Right cardiac atrium (tissue), 5 donors: ENCODE measurements around the gene PTCD2. TPM values are rescaled to one million over a fixed set of nuclear protein-coding genes. Genes with fewer than 3 reads are reported as not detected.

Experiments used
- ATAC-seq, 2 donors: fragments of 200-7000 bp; cut with Tn5 transposase; one replicate each; pipeline versions ENCODE4 v1.8.0 to v1.9.1; 2020; ENCODE audit warnings: moderate library complexity in 2 of 2, mild to moderate bottlenecking in 1 of 2
- DNase-seq, 3 donors: peaks; one replicate each; pipeline ENCODE4 v3.0.0-alpha.2; 2020
- H3K27ac ChIP-seq: one replicate; pipeline ENCODE4 v1.5.1; 2013; ENCODE audit warnings: mild to moderate bottlenecking, low read length, control low read depth, moderate library complexity
- H3K27me3 ChIP-seq: one replicate; pipeline ENCODE4 v1.6.1; 2013; ENCODE audit not compliant: control insufficient read depth, insufficient read depth
- H3K4me1 ChIP-seq: one replicate; pipeline ENCODE4 v1.6.1; 2013; ENCODE audit warnings: low read length; ENCODE audit not compliant: control insufficient read depth, insufficient read depth
- H3K4me3 ChIP-seq: one replicate; pipeline ENCODE4 v1.5.1; 2013; ENCODE audit warnings: low read length, control low read depth
- H3K9me3 ChIP-seq: one replicate; pipeline ENCODE4 v1.6.1; 2013; ENCODE audit warnings: low read length; ENCODE audit not compliant: control insufficient read depth
- WGBS: extraction: QIAGEN DNeasy Blood & Tissue Kit; methylation state at CpG from one replicate; pipeline ENCODE4 v1.1.7; 2013; 5-methylcytosine and 5-hydroxymethylcytosine counted together
- intact Hi-C, 4 donors: fragments of 100-400 bp; cut with DNase I; formaldehyde crosslinking; loops; one replicate each; pipeline versions ENCODE4 v1.11.0 to v1.14.0; 2022 to 2023
- polyA plus RNA-seq: library from polyadenylated mRNA; stranded (reverse); fragments of 200-250 nt; gene quantifications from one replicate; pipeline ENCODE4 v1.2.3, GENCODE V29; 2013
- total RNA-seq, 4 donors: library from RNA; stranded (reverse); fragmentation: NEBNext Ultra II Directional; extraction: Animal tissue kit (Norgen Biotek cat#: 25700); gene quantifications; one replicate each; pipeline ENCODE4 v1.2.1, GENCODE V29; 2021
- donor health status: healthy with polysubstance abuse.
- donor health status: DM: no; HTN: yes; CAD: no.
- donor health status: DM: no; HTN: no; CAD: no.
- donor health status: DM: no; HTN: yes; CAD: no; lungs with severe emphysema.
- donor health status: DM: yes; HTN: yes; CAD: no.

Gene PTCD2
- total and polyA plus RNA-seq, 5 donors, result 6.9 to 14.0 (median 11.5) TPM

DNA sequence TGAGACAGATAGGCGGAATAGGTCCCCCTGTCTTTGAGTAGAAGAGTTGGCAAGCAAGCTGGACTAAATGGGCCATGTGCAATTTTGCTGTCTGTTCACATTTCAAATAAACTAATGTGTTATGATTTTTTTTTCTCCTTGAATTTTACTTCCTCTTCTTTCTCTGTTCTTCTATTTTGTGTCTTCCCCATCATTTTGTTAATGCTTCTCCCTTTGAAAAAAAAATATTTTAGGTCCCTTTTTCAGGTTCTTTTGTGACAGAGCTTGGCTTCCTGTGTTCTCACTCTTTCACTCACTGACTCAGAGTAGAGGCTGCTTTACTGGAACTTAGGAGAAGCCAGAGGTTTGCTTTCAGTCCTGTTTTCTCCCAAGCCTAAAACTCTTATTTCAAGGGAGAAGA, 48.1 kb downstream of the PTCD2 start:
- intact Hi-C loops, result loop anchor here in 3 of 4 donors (5.0 to 10.0 kb wide), 2 partner anchors 159 to 447 kb away; partner anchors contain the start of gene TNPO1 (in 2 of the 3)

DNA sequence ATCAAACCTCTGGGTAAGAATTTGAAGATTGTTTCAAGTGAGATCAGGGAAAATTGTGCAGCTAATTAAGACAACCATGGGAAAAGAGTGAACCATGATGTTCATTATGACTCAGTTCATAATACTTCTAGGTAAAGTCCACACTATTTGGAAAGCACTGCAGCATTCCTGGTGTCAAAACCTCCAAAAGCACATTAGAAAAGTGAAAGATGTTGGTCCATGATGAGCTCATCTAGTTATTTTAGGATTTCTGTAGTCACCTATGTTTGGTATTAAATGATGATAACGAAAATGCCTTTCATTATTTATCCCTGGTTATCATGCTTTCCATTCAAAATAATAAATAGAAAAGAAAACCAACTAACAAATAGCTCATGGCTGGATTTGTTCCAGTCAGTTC, 49.1 kb downstream of the PTCD2 start:
- WGBS, result 89% methylated on average over 1 of the region's 1 CpG
- intact Hi-C loops, result loop anchor here in 3 of 4 donors (5.0 to 10.0 kb wide), 2 partner anchors 158 to 446 kb away; partner anchors contain the start of gene TNPO1 (in 2 of the 3)
- Histone ChIP-seq H3K27me3 (no peaks in the 10 kb centered on the region), H3K27ac (no peak overlapping the region), H3K9me3 (no peaks in the 10 kb centered on the region), H3K4me3 (no peak overlapping the region), H3K4me1 (no peaks in the 10 kb centered on the region)
- ATAC-seq (no peak), DNase-seq (no peak)

More for the DNA sequence above, 48.1 kb downstream of the PTCD2 start:
- DNase-seq, result no peak
- 96% methylated on average over 1 of the region's 1 CpG for WGBS
- Histone ChIP-seq H3K27me3 (no peaks in the 10 kb centered on the region), H3K9me3 (no peaks in the 10 kb centered on the region), H3K4me1 (no peaks in the 10 kb centered on the region), H3K4me3 (no peak overlapping the region), H3K27ac (no peak overlapping the region)
- ATAC-seq, result no peak

DNA sequence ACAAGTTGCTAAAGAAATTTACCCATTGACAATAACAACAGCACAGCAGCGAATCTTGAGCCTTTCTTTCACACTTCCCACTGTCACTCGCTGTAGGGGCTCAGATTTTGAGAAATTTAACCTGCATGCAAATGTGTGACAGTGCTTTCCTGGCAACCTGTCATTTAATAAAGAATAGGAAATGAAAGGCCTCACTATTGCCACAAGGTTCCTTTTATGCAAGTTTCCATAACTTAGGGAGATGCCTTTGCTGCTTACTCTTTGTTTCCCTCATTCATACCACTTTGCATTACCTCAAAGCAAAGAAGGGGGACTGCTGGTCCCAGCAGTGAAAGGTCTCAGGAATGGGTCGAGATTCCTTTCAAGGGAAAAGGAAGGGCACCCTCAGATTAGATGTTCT, 49.5 kb downstream of the PTCD2 start:
- Histone ChIP-seq H3K27me3 (no peaks in the 10 kb centered on the region), H3K9me3 (no peaks in the 10 kb centered on the region), H3K4me3 (no peak overlapping the region), H3K27ac (no peak overlapping the region), H3K4me1 (no peaks in the 10 kb centered on the region)
- ATAC-seq (no peak), DNase-seq (no peak)
- WGBS, result 92% methylated on average over 3 of the region's 3 CpGs
- intact Hi-C loops, result loop anchor here (5.0 to 10.0 kb wide), 3 partner anchors 155 to 445 kb away; partner anchors contain the start of gene TNPO1 (in 2 of the 4)

DNA sequence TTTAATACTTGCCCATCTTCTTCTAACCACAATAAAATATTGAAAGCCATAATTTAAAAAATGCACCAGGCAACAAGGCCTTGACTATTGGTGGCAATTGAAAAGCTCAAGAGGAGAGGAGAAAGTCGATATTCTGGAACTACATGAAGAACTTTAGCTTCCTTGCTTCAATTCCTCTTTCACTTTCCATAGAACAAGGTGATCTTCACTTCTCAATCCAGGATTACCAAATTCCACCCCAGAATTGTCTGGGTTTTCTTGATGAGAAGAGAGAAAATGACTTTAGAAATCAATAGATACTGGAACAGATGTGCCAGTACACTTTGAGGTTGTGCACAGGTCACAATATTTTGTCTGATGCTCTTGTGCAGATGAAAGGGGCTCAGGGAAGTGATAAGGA, 52.2 kb downstream of the PTCD2 start:
- no peak overlapping the region for H3K4me3 ChIP-seq
- H3K27ac ChIP-seq, result no peak overlapping the region
- intact Hi-C loops, result loop anchor here in 2 of 4 donors (5.0 to 10.0 kb wide), 2 partner anchors 152 to 155 kb away; no protein-coding TSS in a partner anchor

DNA sequence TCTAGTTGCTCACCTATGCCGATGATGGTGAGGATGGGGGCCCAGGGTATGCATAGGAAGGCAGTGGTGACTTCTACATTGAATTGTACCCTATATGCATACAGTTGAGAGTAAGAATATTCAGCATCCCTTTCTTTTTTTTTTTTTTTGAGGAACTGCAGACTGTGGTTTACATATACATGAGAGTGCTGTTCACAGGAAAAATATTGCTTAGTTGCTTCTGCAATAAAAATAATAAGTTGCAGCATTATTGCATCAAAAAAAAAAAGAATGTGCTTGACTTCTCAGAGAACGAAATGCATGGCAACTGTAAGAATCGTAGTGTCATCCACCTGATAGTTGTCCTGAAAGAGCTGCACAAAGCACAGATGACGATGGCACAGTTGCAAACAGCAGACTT, 52.8 kb downstream of the PTCD2 start:
- no peak overlapping the region for H3K4me3 ChIP-seq
- H3K27ac ChIP-seq, result no peak overlapping the region
- intact Hi-C loops, result loop anchor here in 2 of 4 donors (5.0 to 10.0 kb wide), 2 partner anchors 152 to 154 kb away; no protein-coding TSS in a partner anchor
- H3K27me3 ChIP-seq, result no peaks in the 10 kb centered on the region
- DNase-seq (no peak), ATAC-seq (no peak)
- H3K4me1 ChIP-seq, result no peaks in the 10 kb centered on the region
- H3K9me3 ChIP-seq, result no peaks in the 10 kb centered on the region
- 86% methylated on average over 4 of the region's 4 CpGs for WGBS

More for the DNA sequence above, 52.2 kb downstream of the PTCD2 start:
- ATAC-seq, result no peak
- Histone ChIP-seq H3K27me3 (no peaks in the 10 kb centered on the region), H3K9me3 (no peaks in the 10 kb centered on the region), H3K4me1 (no peaks in the 10 kb centered on the region)
- no peak for DNase-seq
- 83% methylated on average over 1 of the region's 1 CpG for whole genome bisulfite sequencing

DNA sequence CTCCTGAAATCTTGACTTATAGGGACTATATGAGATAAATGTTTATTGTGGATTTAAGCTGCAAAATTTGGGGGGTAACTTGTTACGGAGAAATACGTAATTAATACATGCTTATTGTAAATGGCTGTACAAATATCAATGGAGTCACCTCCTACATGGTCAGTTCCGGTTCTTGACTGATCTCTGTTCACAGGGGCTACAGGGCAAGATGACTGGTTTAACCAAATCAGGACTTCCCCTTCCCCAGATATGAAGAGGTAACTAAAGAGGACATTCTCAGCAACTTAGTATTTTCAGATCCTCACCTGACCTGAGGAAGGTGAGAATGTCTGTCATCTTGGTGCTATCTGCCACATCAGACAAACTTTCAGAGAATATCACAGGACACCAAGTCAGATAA, 54.7 kb downstream of the PTCD2 start:
- DNase-seq, result no peak
- H3K4me3 ChIP-seq, result no peak overlapping the region
- H3K4me1 ChIP-seq, result peaks cover 6% of the 10 kb centered on the region
- H3K9me3 ChIP-seq, result no peaks in the 10 kb centered on the region
- H3K27me3 ChIP-seq, result no peaks in the 10 kb centered on the region
- intact Hi-C loops, result loop anchor here in 2 of 4 donors (5.0 to 10.0 kb wide), 2 partner anchors 150 to 152 kb away; no protein-coding TSS in a partner anchor
- no peak overlapping the region for H3K27ac ChIP-seq
- ATAC-seq, result no peak
- WGBS, result 97% methylated on average over 3 of the region's 3 CpGs

DNA sequence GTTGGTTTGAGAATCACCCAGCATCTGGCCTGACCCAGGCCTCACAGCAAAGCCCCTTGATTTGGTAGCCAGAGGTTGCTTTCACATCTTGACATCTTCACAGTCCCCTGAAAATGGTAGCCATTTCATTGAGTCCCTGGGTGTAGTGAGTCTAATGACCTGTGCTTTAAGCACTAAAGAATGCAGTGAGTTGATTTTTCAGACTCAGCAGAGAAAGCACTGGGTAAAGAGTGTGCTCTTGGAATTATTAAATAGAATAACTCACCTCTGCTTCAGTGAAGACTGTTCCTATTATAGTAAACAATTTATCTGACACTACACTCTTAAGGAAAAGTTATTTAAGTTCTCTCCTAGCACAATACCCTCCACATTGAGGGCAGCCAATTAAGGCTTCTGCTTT, 56.2 kb downstream of the PTCD2 start:
- H3K27me3 ChIP-seq, result no peaks in the 10 kb centered on the region
- ATAC-seq, result no peak
- no peaks in the 10 kb centered on the region for H3K9me3 ChIP-seq
- H3K4me3 ChIP-seq, result no peak overlapping the region
- DNase-seq, result no peak
- no peak overlapping the region for H3K27ac ChIP-seq
- intact Hi-C loops, result loop anchor here in 1 of 4 donors (10.0 kb wide), 1 partner anchor 148 kb away; no protein-coding TSS in a partner anchor
- H3K4me1 ChIP-seq, result peaks cover 6% of the 10 kb centered on the region

DNA sequence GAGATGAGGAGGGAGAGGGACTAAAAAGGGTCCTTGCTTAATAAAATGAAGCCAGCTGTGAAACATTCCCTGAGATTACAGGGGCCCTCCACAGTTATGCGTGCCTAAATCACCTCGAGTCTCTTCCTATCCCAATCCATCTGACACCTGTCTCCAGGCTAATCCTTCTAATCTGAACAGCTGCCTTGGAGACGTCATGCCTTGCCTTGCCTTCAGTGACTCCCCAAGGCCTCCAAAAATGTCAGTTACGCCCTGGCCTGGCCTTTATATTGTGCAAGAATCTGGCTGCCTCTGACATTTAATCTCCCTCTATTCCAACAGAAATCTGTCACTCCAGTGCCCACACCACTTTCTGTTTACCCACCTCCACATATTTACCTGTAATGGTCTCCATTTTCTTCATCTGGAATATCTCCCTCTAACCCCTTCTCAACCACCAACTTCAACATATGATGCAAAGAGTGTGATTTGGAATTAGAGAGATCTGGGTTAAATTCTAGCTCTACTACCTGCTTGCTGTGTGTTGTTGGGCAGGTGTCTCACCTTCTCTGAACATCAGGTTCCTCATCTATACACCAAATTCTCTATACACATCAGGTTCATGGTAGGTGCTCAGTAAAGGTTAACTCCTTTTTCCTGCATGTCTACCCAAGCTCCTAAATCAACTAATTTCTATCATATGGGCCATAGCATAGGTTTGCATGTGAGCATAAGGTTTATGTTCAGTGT, 57.9 kb downstream of the PTCD2 start:
- intact Hi-C loops, result loop anchor here in 1 of 4 donors (10.0 kb wide), 1 partner anchor 147 kb away; no protein-coding TSS in a partner anchor

DNA sequence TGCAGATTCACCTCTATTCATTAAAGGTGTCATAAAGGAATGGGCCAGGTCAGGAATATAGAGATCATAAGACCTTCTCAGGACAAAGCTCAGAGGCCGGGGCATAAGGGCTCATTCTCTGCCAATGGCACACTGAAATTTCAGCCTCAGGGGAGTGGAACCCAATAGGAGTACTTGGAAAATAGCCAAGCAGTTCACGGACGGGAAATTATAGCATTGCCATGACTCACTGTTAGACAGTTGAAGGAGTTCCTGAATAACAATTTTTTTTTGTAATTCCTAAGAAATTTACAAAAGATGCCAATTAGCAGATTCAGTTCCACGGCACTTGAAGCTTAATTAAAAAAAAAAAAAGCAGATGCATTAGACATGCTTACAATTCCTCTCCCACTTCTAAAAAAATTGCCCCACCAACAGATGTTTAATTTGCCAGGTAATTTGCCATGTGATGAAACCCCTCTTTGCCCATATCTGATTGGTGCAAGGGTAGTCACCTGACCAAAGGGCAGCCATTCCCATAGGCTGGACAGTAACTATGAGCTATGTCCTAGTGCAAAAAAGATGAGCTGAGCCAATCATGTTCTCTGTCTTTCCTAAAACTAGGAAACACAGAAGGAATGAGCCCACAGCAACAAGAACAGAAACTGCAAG, 58.6 kb downstream of the PTCD2 start:
- intact Hi-C loops, result loop anchor here in 1 of 4 donors (10.0 kb wide), 1 partner anchor 146 kb away; no protein-coding TSS in a partner anchor
- Histone ChIP-seq H3K4me1 (peaks cover 6% of the 10 kb centered on the region), H3K27ac (no peak overlapping the region), H3K9me3 (no peaks in the 10 kb centered on the region), H3K4me3 (no peak overlapping the region), H3K27me3 (no peaks in the 10 kb centered on the region)
- ATAC-seq, result peak; percentile 53 to 77
- peak in 1 of 3 donors; percentile 30 for DNase-seq
- WGBS, result 32% methylated on average over 4 of the region's 4 CpGs

More for the DNA sequence above, 57.9 kb downstream of the PTCD2 start:
- WGBS, result 49% methylated on average over 4 of the region's 4 CpGs
- DNase-seq (peak in 2 of 3 donors; percentile 62 to 68), ATAC-seq (peak; percentile 77 to 81)
- peaks cover 6% of the 10 kb centered on the region for H3K4me1 ChIP-seq
- H3K27ac ChIP-seq, result peak overlapping the region; percentile 7
- no peak overlapping the region for H3K4me3 ChIP-seq
- H3K27me3 ChIP-seq, result no peaks in the 10 kb centered on the region
- H3K9me3 ChIP-seq, result no peaks in the 10 kb centered on the region

DNA sequence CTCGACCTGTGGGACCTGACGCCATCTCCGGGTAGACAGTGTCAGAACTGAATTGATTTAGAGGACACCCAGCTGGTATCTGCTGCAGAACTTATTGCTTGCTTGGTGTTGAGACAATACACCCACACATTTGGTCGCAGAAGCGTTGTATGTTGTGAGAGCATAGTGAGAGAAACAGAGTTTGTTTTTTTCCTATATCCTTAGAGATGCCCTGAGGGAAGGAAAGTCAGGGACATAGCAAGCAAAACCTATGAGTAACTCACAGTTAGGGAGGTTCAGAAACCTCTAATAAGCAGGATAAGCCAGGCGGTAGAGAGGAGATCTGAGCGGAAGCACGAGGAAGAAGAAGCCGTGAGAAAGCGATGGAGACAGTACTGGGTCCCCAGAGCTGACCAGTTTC, 59.8 kb downstream of the PTCD2 start:
- Histone ChIP-seq H3K4me3 (no peak overlapping the region), H3K9me3 (no peaks in the 10 kb centered on the region), H3K4me1 (peaks cover 6% of the 10 kb centered on the region), H3K27me3 (no peaks in the 10 kb centered on the region), H3K27ac (no peak overlapping the region)
- DNase-seq (no peak), ATAC-seq (no peak)
- intact Hi-C loops, result loop anchor here in 1 of 4 donors (10.0 kb wide), 1 partner anchor 145 kb away; no protein-coding TSS in a partner anchor
- WGBS, result 72% methylated on average over 10 of the region's 10 CpGs
